Fibroblast of skin of left biceps (primary cell): ENCODE measurements around the gene TXNL1.

Experiments used
- DNase-seq, 2 experiments: peaks; one replicate each; pipeline ENCODE4 v3.0.0-alpha.2; 2013; ENCODE audit warnings: low read depth in 2 of 2

TXNL1 gene

DNA sequence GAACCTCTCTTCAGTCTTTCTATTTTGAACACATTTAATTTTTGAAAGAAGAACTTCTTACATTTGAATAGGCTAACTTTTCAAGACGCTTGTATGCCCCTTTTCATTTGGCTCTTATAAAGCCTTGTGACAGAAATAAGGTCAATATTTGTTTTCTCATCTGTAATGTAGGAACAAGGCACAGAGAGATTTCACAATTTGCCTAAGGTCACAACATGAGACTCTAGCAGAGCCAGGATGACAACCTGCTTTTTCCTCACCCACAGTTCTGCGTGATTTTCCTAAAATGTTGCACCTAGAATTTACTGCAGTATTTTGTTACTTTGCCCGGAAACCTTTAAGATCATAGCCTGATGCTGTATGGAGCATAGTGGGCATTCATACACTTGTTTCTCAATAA is 67.4 kb downstream of the TXNL1 start:
- DNase-seq, result no peak

DNA sequence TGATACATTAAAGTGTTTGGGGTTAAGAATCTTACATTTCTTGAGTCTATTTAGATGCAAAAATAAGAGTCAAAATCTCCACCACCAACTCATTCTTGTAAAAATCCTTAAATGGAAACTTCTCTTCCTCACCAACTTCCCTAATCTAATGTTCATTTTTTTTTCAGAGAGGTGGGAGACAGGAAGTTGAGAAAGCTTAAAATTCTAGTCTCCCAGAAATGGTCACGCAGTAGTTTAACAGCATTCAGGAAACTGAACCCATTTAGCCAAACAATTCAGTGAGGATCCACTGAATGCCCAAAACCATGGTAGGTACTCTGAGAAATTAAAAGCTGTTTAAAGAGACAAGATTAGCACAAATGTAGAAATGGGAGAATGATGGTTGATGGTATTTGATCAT is 69.0 kb downstream of the TXNL1 start:
- no peak for DNase-seq

DNA sequence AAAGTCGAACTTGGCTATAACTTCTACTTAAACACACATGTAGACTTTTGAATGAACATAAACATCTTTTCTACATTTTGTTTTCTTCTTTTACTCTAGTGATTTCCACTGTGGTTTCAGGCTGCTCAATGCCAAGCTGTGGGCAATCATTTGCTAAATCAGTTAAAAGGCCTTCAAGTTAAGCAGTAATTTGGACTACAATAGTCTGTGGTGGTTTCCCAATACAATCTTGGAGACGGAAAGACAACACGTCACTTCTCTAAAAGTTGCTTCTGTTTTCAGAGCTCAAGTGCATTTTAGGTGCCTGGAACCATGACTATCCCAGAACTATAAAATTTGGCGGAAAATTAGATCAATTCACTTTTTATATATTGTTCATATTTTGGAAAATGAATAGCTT is 69.4 kb downstream of the TXNL1 start:
- DNase-seq, result no peak

DNA sequence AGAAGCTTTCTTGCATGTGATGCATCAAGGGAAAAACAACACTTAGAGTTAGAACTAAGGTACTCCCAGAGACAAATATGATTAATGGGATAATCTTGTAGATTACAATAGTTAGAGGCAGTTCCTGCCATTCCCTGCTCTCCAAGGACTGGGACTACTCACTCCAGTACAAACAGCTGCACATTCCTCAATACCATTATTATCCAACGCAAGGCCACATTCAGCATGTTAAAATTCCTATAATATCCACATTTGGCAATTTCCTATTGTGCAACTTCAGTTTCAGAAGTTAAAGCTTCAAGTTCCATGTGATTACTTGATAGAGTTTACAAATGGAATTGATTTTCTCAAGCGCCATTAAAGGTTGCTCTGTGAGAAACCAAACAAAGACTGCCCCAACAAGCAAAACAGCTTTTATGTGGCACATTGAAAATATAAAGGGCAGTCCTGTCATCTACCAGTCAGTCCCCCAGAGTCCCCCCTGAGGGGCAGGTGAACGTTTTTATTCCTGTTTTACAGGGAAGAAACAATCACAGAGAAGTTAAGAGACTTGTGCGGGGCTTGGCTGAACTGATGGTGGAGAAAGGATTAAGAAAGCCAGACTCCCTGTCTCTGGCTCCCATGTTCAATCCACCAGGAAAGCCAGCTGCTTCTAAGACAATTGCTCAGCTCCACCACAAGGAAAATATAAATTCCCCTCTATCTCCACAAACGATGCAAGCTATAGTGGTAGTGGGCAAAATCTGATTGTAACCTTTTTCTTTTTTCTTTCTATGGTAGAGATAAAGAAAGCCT is 72.6 kb downstream of the TXNL1 start:
- peak; percentile 97 to 98 for DNase-seq

DNA sequence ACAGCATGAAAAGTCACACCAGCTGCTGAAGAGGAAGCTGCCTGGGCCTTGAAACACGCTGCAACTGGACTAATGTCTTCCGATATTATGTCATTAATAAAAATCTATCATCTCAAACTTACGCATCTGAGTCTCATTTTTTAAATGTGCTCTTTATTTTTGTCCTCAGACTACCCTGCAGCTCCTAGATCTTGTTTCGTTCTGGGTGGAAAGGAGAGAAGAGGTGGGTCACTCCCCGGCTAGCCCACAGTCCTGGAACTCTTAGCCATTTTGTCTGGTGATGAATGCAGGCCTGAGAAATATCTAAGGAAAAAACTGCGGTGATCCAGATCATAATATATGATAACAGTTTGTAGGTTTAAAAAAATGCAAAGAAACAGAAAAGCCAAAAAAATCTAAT is 73.3 kb downstream of the TXNL1 start:
- no peak for DNase-seq

DNA sequence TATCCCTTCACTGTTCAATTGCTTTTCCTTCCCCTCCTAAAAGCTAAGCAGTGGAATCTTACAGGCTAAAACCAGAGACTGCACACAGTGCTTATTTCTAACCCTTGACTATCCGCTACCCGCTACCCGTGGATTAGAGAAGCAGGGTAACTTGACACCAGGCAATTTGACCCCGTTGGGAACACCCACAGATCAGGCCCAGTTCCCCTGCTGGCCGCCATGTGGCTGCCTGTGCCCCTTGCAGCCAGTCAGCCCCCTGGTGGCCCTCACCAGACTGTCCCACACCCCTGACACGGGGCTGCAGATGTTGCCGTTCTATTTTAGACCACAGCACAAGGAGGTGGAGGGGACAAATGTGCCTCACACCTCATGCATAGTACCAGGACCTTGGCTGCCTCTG is 74.8 kb downstream of the TXNL1 start:
- DNase-seq, result no peak

DNA sequence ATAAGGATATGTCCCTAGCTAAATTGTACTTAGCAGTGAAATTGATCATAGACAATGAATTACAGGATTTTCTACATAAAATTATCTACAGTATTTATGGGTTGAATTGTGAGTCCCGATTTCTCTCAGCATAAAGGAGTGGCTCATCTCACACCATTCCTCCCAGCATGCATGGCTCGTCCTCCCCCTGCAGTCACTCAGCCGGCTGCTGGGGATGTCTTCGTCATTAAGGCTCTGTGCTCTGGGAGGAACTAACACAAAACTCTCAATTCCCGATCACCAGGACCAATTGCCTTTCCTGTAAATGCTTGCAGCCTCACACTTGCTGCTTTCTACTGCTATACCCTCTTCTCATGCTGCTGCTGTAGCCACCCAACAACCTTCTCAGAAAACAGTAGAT is 75.9 kb downstream of the TXNL1 start:
- no peak for DNase-seq

DNA sequence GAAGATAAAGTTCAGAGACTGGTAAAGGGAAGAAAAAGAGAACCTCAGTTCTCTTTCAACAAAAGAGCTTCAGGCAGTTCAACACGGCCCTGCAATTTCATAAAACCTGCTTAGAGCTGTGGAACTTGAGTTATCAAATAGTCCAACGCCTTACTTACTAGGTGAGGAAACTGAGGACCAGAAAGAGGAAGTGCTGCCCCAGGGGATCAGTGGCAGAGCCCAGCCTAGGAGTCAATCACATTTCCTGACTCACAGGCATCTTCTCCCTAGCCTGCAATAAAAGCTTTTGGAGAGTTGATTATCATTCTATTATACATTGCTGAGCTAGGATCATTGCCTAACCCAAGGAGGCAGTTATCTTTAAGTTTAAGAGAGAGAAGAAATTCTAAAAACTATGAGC is 77.4 kb downstream of the TXNL1 start:
- DNase-seq, result no peak

DNA sequence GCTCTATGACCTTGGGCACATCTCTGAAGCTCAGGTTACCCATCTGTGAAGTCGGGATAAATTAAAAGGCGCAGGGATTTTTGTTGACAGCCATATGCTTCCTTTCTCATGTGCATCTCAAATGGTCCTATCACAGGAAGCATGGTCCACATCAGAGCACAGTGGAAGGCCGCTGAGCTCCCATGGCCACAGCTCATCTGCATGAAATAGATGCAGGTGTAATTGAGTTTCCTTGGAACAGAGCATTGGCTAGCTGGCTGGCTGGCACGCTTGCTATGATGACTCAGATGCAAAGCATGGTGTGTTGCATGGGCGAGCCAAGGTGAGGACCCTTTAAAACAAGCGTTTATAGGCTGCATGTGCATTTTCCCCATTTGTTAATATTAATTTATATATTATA is 79.3 kb downstream of the TXNL1 start:
- no peak for DNase-seq

DNA sequence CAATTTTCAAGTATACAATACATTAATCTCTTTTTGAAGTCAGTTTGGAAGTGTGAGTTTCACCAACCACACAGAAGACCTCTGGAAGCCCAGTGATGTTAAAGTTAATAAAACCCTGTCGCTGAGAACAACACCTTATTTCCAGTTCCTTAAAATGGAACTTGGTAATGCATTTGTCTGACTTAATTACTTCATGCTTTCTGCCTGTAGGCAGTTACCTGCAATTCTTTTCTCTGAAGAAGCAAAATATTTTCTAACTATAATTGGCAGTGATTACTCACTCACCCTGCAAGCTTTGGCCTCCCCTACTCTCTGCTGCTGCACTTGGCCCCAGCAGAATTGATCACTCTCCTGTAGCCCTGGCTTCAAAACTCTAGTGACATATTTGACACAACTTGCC is 81.5 kb downstream of the TXNL1 start:
- no peak for DNase-seq

DNA sequence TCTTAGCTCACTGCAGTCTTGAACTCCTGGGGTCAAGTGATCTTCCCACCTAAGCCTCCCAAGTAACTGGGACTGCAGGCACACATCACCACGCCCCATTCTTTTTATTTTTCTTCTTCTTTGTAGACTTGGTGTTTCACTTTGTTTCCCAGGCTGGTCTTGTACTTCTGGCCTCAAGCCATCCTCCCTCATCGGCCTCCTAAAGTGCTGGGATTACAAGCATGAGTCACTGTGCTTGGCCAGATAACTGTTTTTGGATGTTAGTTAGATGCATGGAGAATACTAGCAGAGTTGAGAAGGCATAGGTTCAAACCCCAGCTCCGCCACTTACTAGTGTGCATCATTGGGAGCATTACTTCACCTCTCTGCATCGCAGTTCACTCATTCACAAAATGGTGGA is 88.3 kb downstream of the TXNL1 start:
- DNase-seq, result no peak
